Measurements from ENCODE around the gene GALNT11. TPM values are rescaled to one million over a fixed set of nuclear protein-coding genes. Genes with fewer than 3 reads are reported as not detected.
"Not testable (repeated sequence)": the region's sequence is repeated elsewhere in the genome, so short reads cannot be mapped to it uniquely, and the experiment has no call there.

The GALNT11 gene
- total RNA-seq, 2 donors from 2014 or later, result 16.9 to 18.0 TPM

DNA sequence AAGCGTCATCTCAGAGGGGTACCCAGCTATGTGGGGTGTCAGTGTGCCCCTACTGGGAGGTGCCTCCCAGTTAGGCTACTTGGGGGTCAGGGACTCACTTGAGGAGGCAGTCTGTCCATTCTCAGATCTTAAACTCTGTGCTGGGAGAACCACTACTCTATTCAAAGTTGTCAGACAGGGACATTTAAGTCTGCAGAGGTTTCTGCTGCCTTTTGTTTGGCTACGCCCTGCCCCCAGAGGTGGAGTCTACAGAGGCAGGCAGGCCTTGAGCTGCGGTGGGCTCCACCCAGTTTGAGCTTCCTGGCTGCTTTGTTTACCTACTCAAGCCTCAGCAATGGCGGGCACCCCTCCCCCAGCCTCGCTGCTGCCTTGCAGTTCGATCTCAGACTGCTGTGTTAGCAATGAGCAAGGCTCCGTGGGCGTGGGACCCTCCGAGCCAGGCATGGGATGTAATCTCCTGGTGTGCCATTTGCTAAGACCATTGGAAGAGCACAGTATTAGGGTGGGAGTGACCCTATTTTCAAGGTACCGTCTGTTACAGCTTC lies 40.4 kb downstream of the GALNT11 start:
- not testable (repeated sequence) for H3K4me3 Mint-ChIP-seq; H3K27ac Mint-ChIP-seq; ATAC-seq (replicated peaks in 1 of 2); H3K27me3 Mint-ChIP-seq (ENCODE audit: low read depth); H3K9me3 Mint-ChIP-seq; H3K4me1 Mint-ChIP-seq (ENCODE audit: low read depth); DNase-seq
- peaks cover 14 to 21% of the 10 kb centered on the region in 2 donors for H3K36me3 Mint-ChIP-seq (ENCODE audit: insufficient read depth in 2 of 2)

DNA sequence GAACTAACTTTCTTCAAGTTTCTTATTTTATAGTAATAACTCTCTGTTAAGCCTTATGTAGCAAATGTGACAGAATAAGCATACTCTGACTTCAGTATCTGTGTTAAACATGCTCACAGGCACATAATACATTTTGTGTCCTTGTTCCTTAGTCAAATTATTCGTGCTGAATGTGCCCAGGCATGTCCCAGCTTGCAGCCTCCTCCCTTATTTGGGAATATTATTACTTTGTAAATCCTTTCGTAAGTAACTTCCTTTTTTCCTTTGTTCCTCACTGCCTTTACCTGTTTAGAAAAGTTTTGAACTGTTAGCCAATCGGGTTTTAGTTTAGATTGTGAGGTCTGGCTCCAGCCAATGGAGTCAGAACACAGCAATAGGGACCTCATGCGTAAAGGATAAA lies 46.9 kb downstream of the GALNT11 start:
- ATAC-seq (replicated peaks in 1 of 2) (no peak), DNase-seq (no peak)
- Mint-ChIP-seq H3K36me3 (ENCODE audit: insufficient read depth in 2 of 2) (peaks cover 7 to 9% of the 10 kb centered on the region in 2 donors), H3K9me3 (no peaks in the 10 kb centered on the region), H3K4me1 (ENCODE audit: low read depth) (peaks cover 23% of the 10 kb centered on the region), H3K27me3 (ENCODE audit: low read depth) (no peaks in the 10 kb centered on the region), H3K27ac (no peak overlapping the region), H3K4me3 (no peak overlapping the region)

DNA sequence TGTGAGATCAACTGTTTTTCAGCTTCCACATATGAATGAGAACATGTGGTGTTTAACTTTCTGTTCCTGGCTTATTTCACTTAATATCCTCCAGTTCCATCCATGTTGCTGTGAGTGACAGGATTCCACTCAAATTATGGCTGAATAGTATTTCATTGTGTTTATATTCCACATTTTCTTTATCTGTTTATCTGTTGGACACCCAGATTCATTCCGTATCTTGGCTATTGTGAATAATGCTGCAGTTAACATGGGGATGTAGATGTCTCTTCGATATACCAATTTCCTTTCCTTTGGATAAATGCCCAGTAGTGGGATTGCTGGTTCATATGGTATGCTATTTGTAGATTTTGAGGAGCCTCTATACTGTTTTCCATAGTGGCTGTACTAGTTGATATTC lies 47.9 kb downstream of the GALNT11 start:
- H3K4me3 Mint-ChIP-seq, result no peak overlapping the region
- H3K27me3 Mint-ChIP-seq (ENCODE audit: low read depth), result no peaks in the 10 kb centered on the region
- H3K36me3 Mint-ChIP-seq (ENCODE audit: insufficient read depth in 2 of 2), result peaks cover 7 to 9% of the 10 kb centered on the region in 2 donors
- DNase-seq (no peak), ATAC-seq (replicated peaks in 1 of 2) (no peak)
- no peaks in the 10 kb centered on the region for H3K9me3 Mint-ChIP-seq
- H3K27ac Mint-ChIP-seq, result no peak overlapping the region
- H3K4me1 Mint-ChIP-seq (ENCODE audit: low read depth), result peaks cover 29% of the 10 kb centered on the region

DNA sequence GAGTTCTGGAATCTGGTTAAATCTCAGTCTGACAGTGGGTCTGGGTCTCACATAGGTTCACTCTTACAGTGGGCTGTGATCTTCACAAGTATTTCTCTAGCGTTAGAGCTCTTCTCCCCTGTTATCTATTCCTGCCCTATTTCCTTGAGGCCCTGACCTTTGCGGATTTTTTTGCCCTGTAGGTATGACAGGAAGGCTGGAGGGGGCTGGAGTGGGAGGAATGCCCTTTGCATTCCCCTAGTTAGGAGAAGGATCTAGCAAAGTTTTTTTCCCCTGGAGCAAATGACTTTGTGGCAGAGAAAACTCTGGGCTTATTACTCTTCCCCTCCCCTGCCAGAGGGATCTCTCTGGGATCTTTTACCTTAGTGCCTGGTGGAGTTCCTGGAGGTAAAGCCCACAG lies 49.2 kb downstream of the GALNT11 start:
- Mint-ChIP-seq H3K27me3 (ENCODE audit: low read depth) (no peaks in the 10 kb centered on the region), H3K4me1 (ENCODE audit: low read depth) (peaks cover 33% of the 10 kb centered on the region), H3K27ac (no peak overlapping the region), H3K36me3 (ENCODE audit: insufficient read depth in 2 of 2) (peaks cover 7 to 9% of the 10 kb centered on the region in 2 donors), H3K9me3 (no peaks in the 10 kb centered on the region), H3K4me3 (no peak overlapping the region)
- DNase-seq, result no peak
- no peak for ATAC-seq (replicated peaks in 1 of 2)

DNA sequence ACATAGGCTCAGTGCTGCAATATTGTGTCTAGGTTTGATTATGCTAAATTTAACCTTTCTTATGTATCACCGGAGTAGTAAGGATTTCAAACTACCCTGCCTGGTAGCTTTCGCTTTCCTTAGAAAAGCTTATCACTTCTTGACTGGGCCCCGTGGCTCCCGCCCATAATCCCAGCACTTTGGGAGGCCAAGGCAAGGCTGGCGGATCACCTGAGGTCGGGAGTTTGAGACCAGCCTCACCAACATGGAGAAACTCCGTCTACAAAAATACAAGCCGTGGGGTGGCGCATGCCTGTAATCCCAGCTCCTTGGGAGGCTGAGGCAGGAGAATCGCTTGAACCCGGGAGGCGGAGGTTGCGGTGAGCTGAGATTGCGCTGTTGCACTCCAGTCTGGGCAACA lies 49.9 kb downstream of the GALNT11 start:
- not testable (repeated sequence) for H3K27me3 Mint-ChIP-seq (ENCODE audit: low read depth); H3K4me3 Mint-ChIP-seq; ATAC-seq (replicated peaks in 1 of 2); H3K36me3 Mint-ChIP-seq (ENCODE audit: insufficient read depth in 2 of 2); H3K9me3 Mint-ChIP-seq; DNase-seq; H3K27ac Mint-ChIP-seq
- peaks cover 33% of the 10 kb centered on the region for H3K4me1 Mint-ChIP-seq (ENCODE audit: low read depth)

DNA sequence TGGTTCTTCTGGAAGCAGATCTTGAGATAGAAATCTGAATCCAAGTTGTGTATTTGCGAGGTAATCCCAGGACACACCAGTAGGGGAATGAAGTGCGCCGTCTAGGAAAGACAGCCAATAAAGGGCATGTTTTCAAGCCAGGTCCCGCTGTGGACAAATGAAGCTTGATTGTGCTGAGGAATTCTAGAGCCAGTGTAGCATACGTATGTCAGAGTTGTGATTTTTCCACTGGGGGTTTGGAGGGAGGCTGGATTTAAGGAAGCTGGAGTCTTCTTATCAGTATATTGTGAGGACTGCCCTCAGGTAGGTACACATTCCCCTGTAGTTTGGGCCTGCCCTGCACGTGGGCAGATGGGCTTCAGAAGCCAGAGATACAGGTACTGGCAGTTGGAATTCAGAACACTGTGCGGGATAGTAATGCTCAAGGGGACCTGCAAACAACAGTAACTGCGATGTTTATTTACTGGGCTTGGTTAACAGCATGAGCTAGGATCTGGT lies 50.9 kb downstream of the GALNT11 start:
- peak; percentile 5 for DNase-seq
- Mint-ChIP-seq H3K9me3 (no peaks in the 10 kb centered on the region), H3K36me3 (ENCODE audit: insufficient read depth in 2 of 2) (no peaks in the 10 kb centered on the region), H3K4me1 (ENCODE audit: low read depth) (peaks cover 33% of the 10 kb centered on the region), H3K27ac (no peak overlapping the region), H3K27me3 (ENCODE audit: low read depth) (no peaks in the 10 kb centered on the region), H3K4me3 (no peak overlapping the region)
- no peak for ATAC-seq (replicated peaks in 1 of 2)

DNA sequence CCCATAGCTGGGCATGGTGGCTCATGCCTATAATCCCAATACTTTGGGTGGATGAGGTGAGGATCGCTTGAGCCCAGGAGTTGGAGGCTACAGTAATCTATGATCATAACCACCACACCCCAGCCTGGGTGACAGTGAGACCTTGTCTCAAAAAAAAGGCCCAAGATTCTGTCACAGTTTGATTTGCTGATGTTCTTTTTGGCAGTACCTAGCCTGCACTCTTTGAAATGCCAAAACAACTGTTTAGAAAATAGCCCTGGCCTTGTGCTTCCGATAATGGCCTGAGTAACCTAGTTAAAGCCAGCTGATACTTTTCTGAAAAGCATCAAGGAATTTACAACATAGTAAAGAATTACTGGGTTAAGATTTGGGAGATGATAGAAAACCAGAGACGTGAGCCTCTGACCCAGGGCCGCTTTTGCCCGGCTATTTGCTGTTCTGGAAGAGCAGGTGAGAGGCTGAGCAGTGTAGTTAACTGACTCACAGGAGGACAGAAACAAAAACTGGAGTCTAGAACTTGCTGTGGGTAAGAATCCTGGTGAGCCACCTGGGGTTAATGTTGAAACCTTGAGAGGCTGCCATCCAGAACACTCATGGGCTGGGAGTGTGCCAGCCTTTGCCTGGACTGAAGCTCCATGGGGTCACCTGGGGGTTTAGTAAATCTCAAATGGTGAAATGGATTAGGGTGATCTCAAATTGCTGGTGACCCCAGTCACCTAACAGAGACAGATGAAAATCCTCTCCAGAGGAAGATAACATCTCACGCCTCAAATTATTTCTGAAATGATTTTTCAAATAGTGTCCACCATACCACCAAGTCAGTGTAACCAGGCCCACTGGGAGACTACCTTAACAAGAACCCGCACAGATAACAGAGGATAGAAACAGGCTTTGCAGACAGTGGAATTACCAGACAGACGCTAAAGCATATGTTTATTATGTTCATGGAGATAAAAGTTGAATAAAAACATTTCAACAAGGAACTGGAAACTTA lies 51.8 kb downstream of the GALNT11 start:
- ATAC-seq (replicated peaks in 1 of 2), result no peak
- peaks cover 33% of the 10 kb centered on the region for H3K4me1 Mint-ChIP-seq (ENCODE audit: low read depth)
- no peak for DNase-seq
- no peaks in the 10 kb centered on the region for H3K27me3 Mint-ChIP-seq (ENCODE audit: low read depth)
- H3K4me3 Mint-ChIP-seq, result no peak overlapping the region
- no peaks in the 10 kb centered on the region for H3K36me3 Mint-ChIP-seq (ENCODE audit: insufficient read depth in 2 of 2)
- no peaks in the 10 kb centered on the region for H3K9me3 Mint-ChIP-seq
- no peak overlapping the region for H3K27ac Mint-ChIP-seq

DNA sequence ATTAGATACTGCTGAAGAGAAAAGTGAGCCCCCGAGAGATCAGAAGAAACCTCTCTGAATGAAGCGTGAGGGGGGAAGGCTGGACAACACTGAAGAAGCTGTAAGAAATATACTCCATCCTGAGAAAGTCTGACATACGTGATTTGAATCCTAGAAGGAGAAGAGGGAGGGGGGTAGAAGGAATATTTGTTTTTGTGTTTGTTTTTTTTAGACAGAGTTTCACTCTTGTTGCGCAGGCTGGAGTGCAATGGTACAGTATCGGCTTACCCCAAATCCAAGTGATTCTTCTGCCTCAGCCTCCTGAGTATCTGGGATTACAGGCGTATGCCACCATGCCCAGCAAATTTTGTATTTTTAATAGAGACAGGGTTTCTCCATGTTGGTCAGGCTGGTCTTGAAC lies 52.6 kb downstream of the GALNT11 start:
- DNase-seq (no peak), ATAC-seq (replicated peaks in 1 of 2) (no peak)
- peaks cover 33% of the 10 kb centered on the region for H3K4me1 Mint-ChIP-seq (ENCODE audit: low read depth)
- H3K27ac Mint-ChIP-seq, result no peak overlapping the region
- H3K36me3 Mint-ChIP-seq (ENCODE audit: insufficient read depth in 2 of 2), result peaks cover 0 to under 1% of the 10 kb centered on the region in 2 donors
- H3K9me3 Mint-ChIP-seq, result no peaks in the 10 kb centered on the region
- H3K27me3 Mint-ChIP-seq (ENCODE audit: low read depth), result no peaks in the 10 kb centered on the region
- no peak overlapping the region for H3K4me3 Mint-ChIP-seq

DNA sequence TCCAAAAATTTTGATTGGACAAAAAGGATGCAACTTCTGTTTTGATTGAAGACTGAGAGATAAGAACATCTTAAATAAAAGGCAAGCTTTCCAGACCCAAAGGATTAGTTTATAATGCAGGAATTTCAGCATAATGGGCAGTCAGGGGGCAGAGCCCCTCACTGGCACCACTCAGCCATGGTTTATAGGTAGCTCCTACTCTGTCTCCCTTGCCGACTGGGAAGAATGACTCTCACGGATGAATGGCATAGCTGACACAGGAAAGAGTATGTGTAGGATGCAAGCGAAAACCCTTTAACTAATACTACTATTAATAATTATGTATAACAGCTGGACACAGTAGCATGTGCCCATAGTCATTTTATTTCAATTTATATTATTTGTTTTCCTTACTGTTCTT lies 53.3 kb downstream of the GALNT11 start:
- H3K27ac Mint-ChIP-seq, result no peak overlapping the region
- H3K36me3 Mint-ChIP-seq (ENCODE audit: insufficient read depth in 2 of 2), result peaks cover 0 to 1% of the 10 kb centered on the region in 2 donors
- no peak for ATAC-seq (replicated peaks in 1 of 2)
- no peak overlapping the region for H3K4me3 Mint-ChIP-seq
- no peak for DNase-seq
- peaks cover 27% of the 10 kb centered on the region for H3K4me1 Mint-ChIP-seq (ENCODE audit: low read depth)
- no peaks in the 10 kb centered on the region for H3K9me3 Mint-ChIP-seq
- no peaks in the 10 kb centered on the region for H3K27me3 Mint-ChIP-seq (ENCODE audit: low read depth)

DNA sequence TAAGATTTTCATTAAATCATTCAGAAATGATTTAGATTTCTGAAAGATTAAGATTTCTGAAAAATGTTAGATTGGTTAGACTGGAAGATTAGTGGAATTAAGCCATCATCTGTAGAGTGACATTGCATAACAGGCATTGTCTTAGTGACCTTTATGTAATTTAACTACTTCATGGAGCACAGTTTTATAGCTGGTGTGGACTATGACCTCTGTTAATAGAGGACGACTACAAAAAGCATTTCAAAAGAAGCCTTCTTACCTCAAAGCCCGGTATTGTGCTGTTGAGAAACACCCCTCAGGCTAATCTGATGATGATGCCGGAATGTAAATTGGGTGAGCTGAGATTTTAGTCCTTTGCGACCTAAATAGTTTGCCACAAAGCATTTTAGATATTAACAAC lies 55.6 kb downstream of the GALNT11 start:
- Mint-ChIP-seq H3K27ac (no peak overlapping the region), H3K4me1 (ENCODE audit: low read depth) (peaks cover 23% of the 10 kb centered on the region), H3K27me3 (ENCODE audit: low read depth) (no peaks in the 10 kb centered on the region), H3K36me3 (ENCODE audit: insufficient read depth in 2 of 2) (peaks cover 0 to 1% of the 10 kb centered on the region in 2 donors), H3K4me3 (no peak overlapping the region), H3K9me3 (no peaks in the 10 kb centered on the region)
- DNase-seq, result no peak
- ATAC-seq (replicated peaks in 1 of 2), result no peak

DNA sequence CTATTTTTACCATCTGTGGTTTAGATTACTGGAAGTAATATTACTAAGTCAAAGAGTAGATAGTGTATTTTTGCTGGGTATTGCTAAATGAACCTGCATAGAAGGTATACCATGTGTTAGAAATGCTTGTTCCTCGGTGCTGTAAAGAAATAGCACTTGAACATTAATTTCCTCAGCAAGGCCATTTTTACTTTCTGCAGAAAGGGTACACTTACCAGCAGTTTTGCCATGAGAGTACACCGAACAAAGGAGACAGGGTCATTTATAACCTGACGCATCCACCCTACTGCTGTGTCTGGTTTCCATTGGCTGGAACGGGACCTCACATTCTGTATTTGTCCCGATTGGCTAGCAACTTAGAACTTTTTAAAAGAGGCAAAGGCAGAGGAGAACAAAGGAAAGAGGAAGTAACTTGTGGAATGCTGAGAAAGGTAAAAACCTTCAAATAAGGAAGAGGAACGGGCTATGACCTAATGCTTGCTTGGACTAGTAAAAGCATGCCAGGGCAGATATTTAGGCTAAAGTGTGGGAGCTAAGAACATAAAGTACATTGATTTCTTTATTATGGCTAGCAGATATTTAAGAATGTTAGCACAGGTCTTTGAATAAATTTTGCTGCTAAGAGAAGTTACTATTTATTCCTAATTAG lies 56.7 kb downstream of the GALNT11 start:
- DNase-seq; H3K9me3 Mint-ChIP-seq; H3K27ac Mint-ChIP-seq; ATAC-seq (replicated peaks in 1 of 2); H3K36me3 Mint-ChIP-seq (ENCODE audit: insufficient read depth in 2 of 2); H3K27me3 Mint-ChIP-seq (ENCODE audit: low read depth); H3K4me3 Mint-ChIP-seq: not testable (repeated sequence)
- peaks cover 12% of the 10 kb centered on the region for H3K4me1 Mint-ChIP-seq (ENCODE audit: low read depth)

DNA sequence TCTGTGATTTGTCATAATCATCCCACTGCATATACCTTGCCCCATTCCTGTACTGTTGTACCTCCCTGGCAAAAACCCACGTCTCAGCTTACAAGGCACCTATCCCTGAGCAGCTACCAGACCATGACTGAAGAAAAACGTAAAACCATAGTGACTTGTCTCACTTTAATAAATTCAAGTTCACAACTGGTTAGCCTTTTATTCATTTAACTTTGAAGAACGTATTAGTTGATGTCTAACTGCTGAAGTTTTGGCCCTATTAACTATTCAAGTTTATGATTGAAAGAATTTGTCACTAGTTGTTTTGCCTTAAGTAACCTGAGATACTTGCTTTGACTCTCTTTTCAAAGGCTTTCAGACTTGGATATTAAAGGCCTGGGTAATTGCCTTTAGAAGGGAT lies 59.7 kb downstream of the GALNT11 start:
- Mint-ChIP-seq H3K4me1 (ENCODE audit: low read depth) (no peaks in the 10 kb centered on the region), H3K4me3 (no peak overlapping the region), H3K27ac (no peak overlapping the region), H3K27me3 (ENCODE audit: low read depth) (no peaks in the 10 kb centered on the region), H3K9me3 (peaks cover 7 to 8% of the 10 kb centered on the region in 2 donors), H3K36me3 (ENCODE audit: insufficient read depth in 2 of 2) (peaks cover 10 to 14% of the 10 kb centered on the region in 2 donors)
- DNase-seq, result no peak
- no peak for ATAC-seq (replicated peaks in 1 of 2)

DNA sequence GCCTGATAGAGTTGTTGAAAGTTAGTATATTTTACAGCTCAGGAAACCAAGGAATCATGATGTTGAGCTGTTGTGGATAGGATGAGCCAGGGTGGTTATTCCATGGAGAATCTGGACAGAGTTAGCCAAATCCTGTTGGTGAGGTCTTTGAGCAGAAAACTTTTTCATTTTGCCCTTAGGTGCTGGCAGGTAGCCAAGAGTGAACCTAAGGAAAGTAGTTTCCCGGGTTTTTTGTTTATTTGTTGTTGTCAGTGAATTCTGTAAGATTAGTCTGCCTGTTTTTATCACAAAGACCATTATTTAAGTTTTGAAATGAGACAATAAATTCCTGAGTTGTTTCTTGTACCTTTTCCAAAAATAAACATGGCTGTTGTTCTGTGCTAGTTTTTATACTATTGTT lies 61.0 kb downstream of the GALNT11 start:
- Mint-ChIP-seq H3K9me3 (peaks cover 7 to 8% of the 10 kb centered on the region in 2 donors), H3K4me1 (ENCODE audit: low read depth) (no peaks in the 10 kb centered on the region), H3K36me3 (ENCODE audit: insufficient read depth in 2 of 2) (peaks cover 10 to 14% of the 10 kb centered on the region in 2 donors), H3K27me3 (ENCODE audit: low read depth) (no peaks in the 10 kb centered on the region), H3K27ac (no peak overlapping the region), H3K4me3 (no peak overlapping the region)
- ATAC-seq (replicated peaks in 1 of 2) (no peak), DNase-seq (no peak)

All from activated T-cell treated with anti-CD3 and anti-CD28 coated beads, Interleukin-2, amount 50 U/mL, for 72 hours (primary cell).